K562 (cell line): ENCODE results near the gene PARS2. TPM values are rescaled to one million over a fixed set of nuclear protein-coding genes. Genes with fewer than 3 reads are reported as not detected.
A peak's percentile ranks its signal among the peaks of the same experiment; 100 is the strongest.

Experiments
- DACH1 ChIP-seq: fragments of 450-650 bp; IDR thresholded peaks from 2 replicates; pipeline ENCODE4 v1.6.1; 2018; ENCODE audit not compliant: partially characterized antibody
- E4F1 ChIP-seq: fragments of 250-450 bp; sonication (Bioruptor Pico); IDR thresholded peaks from 2 replicates; pipeline ENCODE4 v1.5.0; 2021; ENCODE audit warnings: mild to moderate bottlenecking, borderline replicate concordance
- NFE2L1 ChIP-seq: fragments of 450-650 bp; IDR thresholded peaks from 2 replicates; pipeline ENCODE4 v1.6.1; 2016; ENCODE audit warnings: missing genetic modification characterization, low read depth, mild to moderate bottlenecking, missing compliant biosample characterization, moderate library complexity, borderline replicate concordance
- PREB ChIP-seq: sonication (generic); formaldehyde crosslinking; IDR thresholded peaks from 2 replicates; pipeline ENCODE4 v1.8.1; 2023; ENCODE audit warnings: mild to moderate bottlenecking, missing genetic modification reagents
- RB1 ChIP-seq: fragments of 450-650 bp; IDR thresholded peaks from 2 replicates; pipeline ENCODE4 v1.6.1; 2017; ENCODE audit warnings: low read depth, mild to moderate bottlenecking
- REST ChIP-seq, 2 experiments: fragments of 450-650 bp; formaldehyde crosslinking in 1 of 2; IDR thresholded peaks; 2 replicates each; pipeline versions ENCODE4 v1.4.0 to v1.6.1; 2014 to 2020; ENCODE audit warnings: mild to moderate bottlenecking in 2 of 2, borderline replicate concordance in 1 of 2, low read depth in 1 of 2
- STAG1 ChIP-seq: sonication (generic); formaldehyde crosslinking; IDR thresholded peaks from 2 replicates; pipeline ENCODE4 v1.5.0; 2020; ENCODE audit warnings: missing genetic modification reagents, borderline replicate concordance
- TEAD4 ChIP-seq, 2 experiments: sonication (generic) in 1 of 2; formaldehyde crosslinking in 1 of 2; IDR thresholded peaks; 2 replicates each; pipeline versions ENCODE4 v1.6.1 to v1.8.0; 2012 to 2022; ENCODE audit warnings: borderline replicate concordance in 1 of 2, inconsistent platforms in 1 of 2, low read length in 1 of 2, mild to moderate bottlenecking in 1 of 2, missing genetic modification reagents in 1 of 2
- polyA plus RNA-seq, 8 experiments: library from polyadenylated mRNA; depleted of rRNA in 4 of 8; stranded (reverse) in 5 of 8; unstranded in 3 of 8; fragments of >200 nt; fragmentation: Nextera tagmentation in 2 of 8; fragmentation: Illumina TruSeq in 1 of 8; extraction: Ambion mirVana in 2 of 8; extraction: Trizol in 1 of 8; gene quantifications; 2 replicates each; pipeline versions ENCODE4 v1.2.1 to v1.2.3, GENCODE V29; 2011 to 2014; ENCODE audit warnings: inconsistent platforms in 1 of 8, missing spikeins in 1 of 8
- total RNA-seq, 7 experiments: library from RNA; depleted of rRNA in 6 of 7; stranded (reverse); fragments of >200 nt in 6 of 7; fragmentation: Illumina TruSeq in 2 of 7; extraction: Trizol in 2 of 7; gene quantifications; 2 replicates each; pipeline versions ENCODE4 v1.2.1 to v1.2.3, GENCODE V29; 2011 to 2021; ENCODE audit warnings: low replicate concordance in 1 of 7

The PARS2 gene
- total and polyA plus RNA-seq, 9 of the 15 experiments (the other 6 are each of a cell fraction or from before 2014, with no cell fraction given), result 6.3 to 12.4 (median 7.9) TPM

- TF ChIP-seq E4F1, result no peak
- TF ChIP-seq TEAD4 (IDR thresholded peaks at IDR 0.05; ENCODE audit: low read length), result no peak
- no peak for TF ChIP-seq TEAD4 (CRISPR knock-in tag; IDR thresholded peaks at IDR 0.05; ENCODE audit: borderline replicate concordance)
- TF ChIP-seq RB1, result peak; percentile 58; the same call in 1 of the 2 replicates
- TF ChIP-seq STAG1 (CRISPR knock-in tag), result peak; percentile 98
- no peak for TF ChIP-seq NFE2L1
- no peak for TF ChIP-seq DACH1
- TF ChIP-seq REST (IDR thresholded peaks at IDR 0.05; ENCODE audit: borderline replicate concordance), result peak; percentile 68
- no peak for TF ChIP-seq REST (CRISPR knock-in tag; IDR thresholded peaks at IDR 0.05; ENCODE audit: low read depth)
- no peak for TF ChIP-seq PREB
Observed at GRCh38 chr1:54810153-54810942, 46.0 kb upstream of the PARS2 start (continued).
